ENCODE results near the gene RBMS2.

GRCh38 chr12:56614627-56615026 is 93.0 kb downstream of the RBMS2 start:
- no peak for TF ChIP-seq CTCF (IDR thresholded peaks at IDR 0.05)
- no peak for TF ChIP-seq POLR2A (IDR thresholded peaks at IDR 0.05)

Data from uterus (tissue), 2 donors.